ENCODE measurements around the gene SP6. TPM values are rescaled to one million over a fixed set of nuclear protein-coding genes. Genes with fewer than 3 reads are reported as not detected.

SP6 gene
- total and polyA plus RNA-seq, 2 of the 4 experiments (the other 2 are of a cell fraction): under 0.01 to 0.31 TPM

GRCh38 chr17:47810200-47810821 lies 40.7 kb downstream of the SP6 start:
- Histone ChIP-seq H3K9ac (ENCODE audit: low read depth, low read length) (no peak overlapping the region), H2AFZ (replicated peaks; ENCODE audit: low read length, poor library complexity) (no peak overlapping the region), H3K4ac (ENCODE audit: low read depth, low read length) (no peak overlapping the region), H3K4me2 (ENCODE audit: low read depth, low read length) (no peak overlapping the region), H2BK20ac (ENCODE audit: low read depth, low read length) (no peak overlapping the region), H4K5ac (ENCODE audit: low read depth, low read length) (no peak overlapping the region), H3K4me3 (ENCODE audit: insufficient read depth, low read depth, low read length) (no peak overlapping the region), H3K79me1 (ENCODE audit: low read depth in 1 of 2, low read length in 2 of 2) (no peaks in the 10 kb centered on the region), H3K4me1 (ENCODE audit: control insufficient read depth, insufficient read depth, low read length) (peaks cover 3% of the 10 kb centered on the region; the same call in 1 of the 2 replicates), H3K27ac (ENCODE audit: insufficient read depth, low read length) (no peak overlapping the region), H3K56ac (ENCODE audit: extremely low read depth, insufficient read depth, low read length) (no peak overlapping the region), H3K9me3 (ENCODE audit: control insufficient read depth, insufficient read depth, low read length) (no peaks in the 10 kb centered on the region), H2BK120ac (ENCODE audit: low read depth, low read length) (no peak overlapping the region), H2BK5ac (ENCODE audit: low read depth, low read length, poor library complexity, severe bottlenecking) (no peak overlapping the region), H2AK9ac (replicated peaks; ENCODE audit: low read depth, low read length, poor library complexity) (peak overlapping the region; percentile 6), H3K36me3 (ENCODE audit: control insufficient read depth, insufficient read depth, low read length) (peaks cover 55% of the 10 kb centered on the region), H4K91ac (ENCODE audit: insufficient read depth, low read depth, low read length) (no peak overlapping the region), H4K8ac (ENCODE audit: low read depth in 2 of 2, low read length in 2 of 2) (no peak overlapping the region), H3K23ac (ENCODE audit: low read depth, low read length) (no peak overlapping the region), H3K27me3 (ENCODE audit: control insufficient read depth, insufficient read depth, low read length) (no peaks in the 10 kb centered on the region; the same call in 1 of the 2 replicates), H3K14ac (replicated peaks; ENCODE audit: low read depth, low read length) (no peak overlapping the region), H4K20me1 (ENCODE audit: insufficient read depth, low read length) (peaks cover 37% of the 10 kb centered on the region), H2BK15ac (ENCODE audit: low read depth, low read length) (no peak overlapping the region), H3K18ac (ENCODE audit: low read depth, low read length) (no peak overlapping the region), H3K9me1 (ENCODE audit: insufficient read depth, low read length) (0 out of 2 replicates have a peak, but pooled peaks cover 2% of the 10 kb centered on the region), H2AK5ac (ENCODE audit: low read depth, low read length) (no peak overlapping the region)
- ATAC-seq (ENCODE audit: low read depth) (peak; percentile 91), DNase-seq (peak; percentile 87)
- dilution Hi-C loops (cut with HindIII; ENCODE audit: low sequenced_read_pairs, unreplicated experiment) (no loop called here), intact Hi-C loops (cut with micrococcal nuclease) (no loop called here), in situ Hi-C loops (cut with MboI; ENCODE audit: low sequenced_read_pairs) (no loop called here)
- BruUV-seq (replicated peaks): no TSS peak
- TF ChIP-seq RCOR1 (IDR thresholded peaks at IDR 0.05; ENCODE audit: insufficient replicate concordance, low read length) (peak; percentile 51), BHLHE40 (IDR thresholded peaks at IDR 0.05; ENCODE audit: low read depth, low read length) (peak; percentile 39; the same call in 1 of the 2 replicates), MAFK (IDR thresholded peaks at IDR 0.05; ENCODE audit: low read depth, low read length) (peak; percentile 96), ELK1 (IDR thresholded peaks at IDR 0.05; ENCODE audit: borderline replicate concordance, low read depth, low read length) (no peak), FOS (IDR thresholded peaks at IDR 0.05; ENCODE audit: low read depth, low read length) (peak; percentile 93), CHD1 (IDR thresholded peaks at IDR 0.05; ENCODE audit: low read depth, low read length) (no peak), NFE2L2 (IDR thresholded peaks at IDR 0.05; ENCODE audit: low read depth, low read length) (peak; percentile 84)
- TF ChIP-seq, protein P1, sequence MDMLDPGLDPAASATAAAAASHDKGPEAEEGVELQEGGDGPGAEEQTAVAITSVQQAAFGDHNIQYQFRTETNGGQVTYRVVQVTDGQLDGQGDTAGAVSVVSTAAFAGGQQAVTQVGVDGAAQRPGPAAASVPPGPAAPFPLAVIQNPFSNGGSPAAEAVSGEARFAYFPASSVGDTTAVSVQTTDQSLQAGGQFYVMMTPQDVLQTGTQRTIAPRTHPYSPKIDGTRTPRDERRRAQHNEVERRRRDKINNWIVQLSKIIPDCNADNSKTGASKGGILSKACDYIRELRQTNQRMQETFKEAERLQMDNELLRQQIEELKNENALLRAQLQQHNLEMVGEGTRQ (IDR thresholded peaks at IDR 0.05; ENCODE audit: low read depth, low read length): peak; percentile 36; the same call in 1 of the 2 replicates
- ChIA-PET POLR2A (ENCODE audit: unreplicated experiment) (no interaction called here), CTCF (interaction anchor here (0.6 kb wide), 1 partner anchor 558 kb away, joined by 4 read pairs; no protein-coding TSS in a partner anchor)
- no CpG with 5 or more reads among the region's 10 CpGs for WGBS, 2 experiments (ENCODE audit: extremely low coverage in 2 of 2, insufficient read length in 1 of 2)
